GM12872 (cell line): ENCODE data around the gene TSPAN15.

Source experiments
- TF ChIP-seq, protein P1 (sequence below): IDR thresholded peaks from 3 replicates; pipeline ENCODE4 v1.5.1; 2011; ENCODE audit warnings: low read depth, mild to moderate bottlenecking, low read length, moderate library complexity; ENCODE audit not compliant: insufficient read depth

TSPAN15 gene

DNA sequence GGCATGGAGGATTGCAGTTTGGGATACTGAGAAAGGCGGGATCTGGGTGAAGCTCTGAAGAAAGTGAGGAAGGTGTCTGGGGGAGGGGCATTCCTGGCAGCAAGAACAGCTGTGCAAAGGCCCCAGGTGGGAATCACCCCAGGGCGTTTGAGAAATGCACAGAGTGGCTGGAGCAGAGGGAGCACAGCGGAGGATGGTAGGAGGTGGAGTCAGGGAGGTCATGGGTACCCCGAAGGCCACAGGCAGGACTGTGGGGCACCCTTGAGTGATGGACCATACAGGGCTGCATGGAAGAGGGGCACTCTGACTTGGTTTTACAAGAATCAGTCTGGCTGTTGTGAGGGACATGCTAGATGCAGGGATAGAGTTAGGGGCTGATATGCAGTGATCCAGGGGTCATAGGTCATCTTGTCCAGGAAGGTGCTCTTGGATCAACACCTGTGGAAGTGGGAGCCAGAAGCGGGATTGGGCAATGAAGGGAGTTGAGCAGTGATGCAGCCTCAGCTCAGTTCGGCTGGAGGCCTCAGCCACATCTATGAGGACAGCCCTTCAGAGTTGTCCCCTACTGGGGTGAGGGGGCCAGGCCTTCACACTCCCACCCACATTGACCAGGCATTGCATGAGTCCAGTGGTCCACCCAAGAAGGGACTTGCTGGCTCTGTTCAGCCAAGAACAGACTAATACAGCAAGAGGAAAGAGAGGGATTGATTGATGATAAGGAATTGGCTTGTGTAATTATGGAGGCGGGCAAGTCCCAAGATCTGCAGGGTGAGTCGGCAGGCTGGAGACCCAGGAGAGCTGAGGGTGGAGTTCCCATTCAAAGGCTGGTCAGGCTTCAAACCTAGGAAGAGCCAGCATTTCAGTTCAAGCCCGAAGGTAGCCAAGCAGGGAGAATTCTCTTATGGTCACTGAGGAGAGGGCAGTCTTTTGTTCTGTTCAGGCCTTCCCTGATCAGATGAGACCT, 48.7 kb downstream of the TSPAN15 start:
- TF ChIP-seq, protein P1, sequence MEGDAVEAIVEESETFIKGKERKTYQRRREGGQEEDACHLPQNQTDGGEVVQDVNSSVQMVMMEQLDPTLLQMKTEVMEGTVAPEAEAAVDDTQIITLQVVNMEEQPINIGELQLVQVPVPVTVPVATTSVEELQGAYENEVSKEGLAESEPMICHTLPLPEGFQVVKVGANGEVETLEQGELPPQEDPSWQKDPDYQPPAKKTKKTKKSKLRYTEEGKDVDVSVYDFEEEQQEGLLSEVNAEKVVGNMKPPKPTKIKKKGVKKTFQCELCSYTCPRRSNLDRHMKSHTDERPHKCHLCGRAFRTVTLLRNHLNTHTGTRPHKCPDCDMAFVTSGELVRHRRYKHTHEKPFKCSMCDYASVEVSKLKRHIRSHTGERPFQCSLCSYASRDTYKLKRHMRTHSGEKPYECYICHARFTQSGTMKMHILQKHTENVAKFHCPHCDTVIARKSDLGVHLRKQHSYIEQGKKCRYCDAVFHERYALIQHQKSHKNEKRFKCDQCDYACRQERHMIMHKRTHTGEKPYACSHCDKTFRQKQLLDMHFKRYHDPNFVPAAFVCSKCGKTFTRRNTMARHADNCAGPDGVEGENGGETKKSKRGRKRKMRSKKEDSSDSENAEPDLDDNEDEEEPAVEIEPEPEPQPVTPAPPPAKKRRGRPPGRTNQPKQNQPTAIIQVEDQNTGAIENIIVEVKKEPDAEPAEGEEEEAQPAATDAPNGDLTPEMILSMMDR = no peak

DNA sequence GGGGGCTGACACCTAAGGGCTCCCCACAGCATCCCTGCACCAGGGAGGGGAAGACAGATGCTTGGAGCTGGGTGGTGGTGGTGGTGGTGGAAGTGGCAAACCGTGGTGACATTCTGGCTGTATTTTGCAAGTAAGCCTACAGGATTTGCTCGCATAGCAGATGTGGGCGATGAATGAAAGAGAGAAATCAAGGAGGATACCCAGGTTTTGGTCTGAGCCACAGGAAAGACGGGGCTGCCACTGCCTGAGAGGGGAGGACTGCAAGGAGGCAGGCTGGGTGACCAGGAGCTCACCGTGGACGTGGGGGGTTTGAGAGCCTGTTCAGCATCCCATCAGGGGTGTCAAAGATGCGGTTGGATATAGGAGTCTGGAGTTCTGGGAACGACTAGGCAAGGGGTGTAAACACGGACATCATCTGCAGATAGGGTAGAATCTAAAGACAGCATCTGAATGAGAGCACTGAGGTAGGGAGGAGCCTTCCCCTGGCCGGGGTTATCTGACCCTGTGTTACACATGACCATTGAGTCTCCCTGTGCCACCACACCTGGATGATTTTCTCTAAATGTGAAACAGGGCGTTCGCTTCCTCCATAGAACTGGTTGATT, 49.7 kb downstream of the TSPAN15 start:
- TF ChIP-seq, protein P1 = no peak

DNA sequence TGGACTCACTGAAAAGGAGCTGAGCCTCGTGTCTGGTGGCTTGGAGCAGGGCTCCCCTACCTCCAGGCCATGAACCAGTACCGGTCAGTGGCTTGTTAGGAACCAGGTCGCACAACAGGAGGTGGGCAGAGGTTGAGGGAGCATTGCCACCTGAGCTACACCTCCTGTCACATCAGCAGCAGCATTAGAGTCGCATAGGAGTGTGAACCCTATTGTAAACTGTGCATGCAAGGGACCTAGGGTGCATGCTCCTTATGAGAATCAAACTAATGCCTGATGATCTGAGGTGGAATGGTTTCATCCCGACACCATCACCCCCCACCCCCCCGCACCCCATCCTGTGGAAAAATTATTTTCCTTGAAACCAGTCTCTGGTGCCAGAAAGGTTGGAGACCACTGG, 50.4 kb downstream of the TSPAN15 start:
- TF ChIP-seq, protein P1 = no peak

DNA sequence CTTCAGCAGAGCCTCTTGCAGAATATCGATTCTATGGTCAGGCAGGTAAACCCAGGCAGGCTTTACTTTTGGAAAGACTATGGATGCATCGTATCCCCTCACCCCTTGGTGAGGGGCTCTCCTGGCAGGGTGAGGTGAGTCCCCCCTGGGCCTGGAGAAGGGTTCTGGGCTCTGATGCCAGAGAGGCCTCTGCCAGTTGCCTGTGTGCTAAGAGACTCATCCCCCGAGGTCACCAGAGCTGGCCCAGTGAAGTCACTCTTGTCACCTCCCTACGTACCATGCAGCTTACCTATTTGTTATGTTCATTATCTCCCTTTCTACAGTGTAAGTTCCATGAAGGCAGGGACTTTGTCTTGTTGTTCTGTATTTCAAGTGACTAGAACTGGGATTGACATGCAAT, 51.3 kb downstream of the TSPAN15 start:
- TF ChIP-seq, protein P1 = no peak

DNA sequence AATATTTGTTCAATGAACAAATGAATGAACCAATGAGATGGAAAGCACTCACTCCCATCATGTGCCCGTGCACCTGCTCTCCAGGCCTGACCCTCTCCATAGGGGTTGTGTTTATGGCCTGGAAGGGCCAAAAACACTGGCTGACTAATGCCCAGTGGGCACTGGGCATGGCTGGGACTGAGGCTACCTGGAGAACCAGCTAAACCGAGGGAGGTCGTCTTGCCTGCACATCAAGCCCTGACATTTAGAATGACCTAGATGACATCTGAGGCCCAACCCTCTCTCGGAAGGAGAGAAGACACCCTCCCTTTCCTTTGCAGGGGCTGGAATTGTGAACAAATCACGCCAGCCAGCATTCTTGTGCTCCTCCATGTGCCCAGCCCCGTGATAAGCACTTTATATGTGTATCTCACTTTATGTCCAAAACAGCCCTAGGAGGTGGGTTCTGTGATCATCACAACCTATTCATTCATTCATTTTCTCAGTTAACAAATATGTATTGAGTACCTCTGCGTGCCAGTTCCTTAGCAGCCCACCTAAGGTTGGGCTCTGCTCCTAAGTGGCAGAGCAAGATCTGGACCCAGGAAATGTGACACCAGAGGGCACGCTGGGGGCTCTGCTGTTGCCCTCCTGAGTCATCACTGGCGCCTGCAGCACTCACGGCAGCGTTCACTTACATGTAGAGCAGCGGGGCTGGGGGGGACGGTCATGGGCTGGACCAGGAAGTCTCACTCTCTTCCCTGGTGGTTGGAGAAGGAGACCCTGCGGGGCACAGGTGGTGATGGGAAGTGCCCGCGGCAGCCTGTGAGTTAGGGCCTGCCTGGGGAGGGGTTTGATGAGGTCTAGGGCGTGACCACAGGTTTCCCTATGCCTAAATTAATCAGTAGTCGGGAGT, 52.0 kb downstream of the TSPAN15 start:
- TF ChIP-seq, protein P1 = no peak

DNA sequence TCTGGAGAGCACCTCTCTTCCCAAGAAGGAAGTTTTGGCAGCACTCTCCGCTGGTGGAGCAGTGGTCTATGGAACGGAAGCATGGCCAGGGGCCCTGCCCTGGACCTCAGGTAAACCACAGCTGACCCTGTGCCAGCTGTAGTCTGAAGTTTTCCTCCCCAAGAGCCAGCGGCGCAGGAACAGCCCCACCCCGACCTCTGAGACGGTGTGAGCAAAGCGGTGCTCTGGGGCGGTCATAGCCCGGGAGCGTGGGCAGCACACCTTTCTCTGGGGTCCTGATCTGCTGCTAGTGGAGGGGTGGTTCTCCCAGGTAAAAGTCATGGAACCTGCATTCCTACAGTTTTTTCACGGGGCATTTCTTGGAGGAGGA, 52.6 kb downstream of the TSPAN15 start:
- TF ChIP-seq, protein P1 = no peak
